ENCODE data around the gene C22orf15. TPM values are rescaled to one million over a fixed set of nuclear protein-coding genes. Genes with fewer than 3 reads are reported as not detected.

C22orf15 gene
- total and polyA plus RNA-seq, 4 donors, result 0.03 to 0.17 (median 0.12) TPM

- 86% methylated on average over 6 of the region's 6 CpGs for WGBS
- Histone ChIP-seq H3K36me3 (ENCODE audit: control insufficient read depth in 4 of 4, insufficient read depth in 3 of 4, low read depth in 1 of 4, low read length in 3 of 4) (peaks cover 0 to 4% (median 0%) of the 10 kb centered on the region in 4 donors), H3K27ac (ENCODE audit: low read depth in 1 of 2, low read length in 2 of 2) (no peak overlapping the region), H3K9ac (ENCODE audit: low read depth in 1 of 2, low read length in 2 of 2) (no peak overlapping the region), H3K4me3 (ENCODE audit: low read depth in 1 of 3, low read length in 3 of 3) (no peak overlapping the region), H3K9me3 (ENCODE audit: control insufficient read depth in 4 of 4, low read length in 3 of 4) (no peaks in the 10 kb centered on the region), H3K27me3 (ENCODE audit: control insufficient read depth in 4 of 4, insufficient read depth in 4 of 4, low read length in 3 of 4) (no peaks in the 10 kb centered on the region), H3K4me1 (ENCODE audit: control insufficient read depth in 4 of 4, insufficient read depth in 4 of 4, low read length in 3 of 4) (peaks cover 16 to 53% (median 35%) of the 10 kb centered on the region in 4 donors)
- no peak for TF ChIP-seq SP1 (IDR thresholded peaks at IDR 0.05)
- TF ChIP-seq GABPA (IDR thresholded peaks at IDR 0.05 in 1 of 2, conservative IDR thresholded peaks at IDR 0.05 in 1 of 2), result no peak
- no peak for TF ChIP-seq FOXA2 (IDR thresholded peaks at IDR 0.05)
- no peak for TF ChIP-seq ZBTB33 (IDR thresholded peaks at IDR 0.05)
- TF ChIP-seq TAF1 (conservative IDR thresholded peaks at IDR 0.05), result no peak
- TF ChIP-seq NR2F2 (IDR thresholded peaks at IDR 0.05), result no peak
- no peak for DNase-seq (ENCODE audit: low spot score)
Measured at GRCh38 chr22:23769321-23769965, 6.7 kb downstream of the C22orf15 start.

- H3K27ac ChIP-seq (ENCODE audit: low read depth in 1 of 2, low read length in 2 of 2), result no peak overlapping the region
- peak overlapping the region in 1 of 3 donors; percentile 48 for H3K4me3 ChIP-seq (ENCODE audit: low read depth in 1 of 3, low read length in 3 of 3)
- DNase-seq (ENCODE audit: low spot score), result no peak
- peaks cover 0 to 31% (median 17%) of the 10 kb centered on the region in 4 donors for H3K4me1 ChIP-seq (ENCODE audit: control insufficient read depth in 4 of 4, insufficient read depth in 4 of 4, low read length in 3 of 4)
- no peak for TF ChIP-seq FOXA2 (IDR thresholded peaks at IDR 0.05)
- no peak for TF ChIP-seq SP1 (IDR thresholded peaks at IDR 0.05)
- TF ChIP-seq REST (IDR thresholded peaks at IDR 0.05), result no peak
- TF ChIP-seq NR2F2 (IDR thresholded peaks at IDR 0.05), result no peak
- TF ChIP-seq ATF3 (IDR thresholded peaks at IDR 0.05), result no peak
- no peak for TF ChIP-seq TAF1 (conservative IDR thresholded peaks at IDR 0.05)
- TF ChIP-seq HNF4G (IDR thresholded peaks at IDR 0.05), result no peak
- no peak for TF ChIP-seq GABPA (IDR thresholded peaks at IDR 0.05 in 1 of 2, conservative IDR thresholded peaks at IDR 0.05 in 1 of 2)
- TF ChIP-seq RAD21 (IDR thresholded peaks at IDR 0.05), result no peak
- TF ChIP-seq JUND (IDR thresholded peaks at IDR 0.05), result no peak
- 26% methylated on average over 6 of the region's 6 CpGs for WGBS
- no peaks in the 10 kb centered on the region for H3K36me3 ChIP-seq (ENCODE audit: control insufficient read depth in 4 of 4, insufficient read depth in 3 of 4, low read depth in 1 of 4, low read length in 3 of 4)
- H3K9ac ChIP-seq (ENCODE audit: low read depth in 1 of 2, low read length in 2 of 2), result no peak overlapping the region
- no peaks in the 10 kb centered on the region for H3K9me3 ChIP-seq (ENCODE audit: control insufficient read depth in 4 of 4, low read length in 3 of 4)
- no peaks in the 10 kb centered on the region for H3K27me3 ChIP-seq (ENCODE audit: control insufficient read depth in 4 of 4, insufficient read depth in 4 of 4, low read length in 3 of 4)
Measured at GRCh38 chr22:23772315-23772648, 9.5 kb downstream of the C22orf15 start.
